Measurements from ENCODE around the gene AVPR2. TPM values are rescaled to one million over a fixed set of nuclear protein-coding genes. Genes with fewer than 3 reads are reported as not detected.

The AVPR2 gene
- total and polyA plus RNA-seq, 10 of the 15 experiments (the other 5 are each of a cell fraction or from before 2014, with no cell fraction given) = 0.12 to 0.37 TPM; not detected in 8

GRCh38 chrX:153926858-153927671, 22.6 kb downstream of the AVPR2 start (continued):
- TF ChIP-seq PBX3 (IDR thresholded peaks at IDR 0.05; ENCODE audit: insufficient replicate concordance, low read depth, low read length) = peak; percentile 64
- no peak for TF ChIP-seq USF2 (IDR thresholded peaks at IDR 0.05; ENCODE audit: borderline replicate concordance, low read depth, low read length)
- TF ChIP-seq ATF7 (IDR thresholded peaks at IDR 0.05; ENCODE audit: low read depth) = peak; percentile 67
- peak; percentile 92 for TF ChIP-seq PKNOX1 (IDR thresholded peaks at IDR 0.05)
- TF ChIP-seq ELK1 (IDR thresholded peaks at IDR 0.05; ENCODE audit: low read depth, low read length) = 0 out of 2 replicates have a peak, but pooled peaks have one; percentile 29
- peak; percentile 24; the same call in 1 of the 2 replicates for TF ChIP-seq SMAD5 (IDR thresholded peaks at IDR 0.05; ENCODE audit: low read depth)
- 0 out of 2 replicates have a peak, but pooled peaks have one; percentile 35 for TF ChIP-seq NFYB (IDR thresholded peaks at IDR 0.05; ENCODE audit: insufficient read depth, low read depth, low read length)
- TF ChIP-seq RELA (IDR thresholded peaks at IDR 0.05; ENCODE audit: borderline replicate concordance, partially characterized antibody) = peak; percentile 34
- no peak for TF ChIP-seq CUX1 (IDR thresholded peaks at IDR 0.05; ENCODE audit: insufficient replicate concordance, low read depth, low read length)
- peak; percentile 85 for TF ChIP-seq RUNX3 (IDR thresholded peaks at IDR 0.05; ENCODE audit: low read length)
- peak; percentile 60; the same call in 1 of the 2 replicates for TF ChIP-seq MTA3 (IDR thresholded peaks at IDR 0.05; ENCODE audit: borderline replicate concordance, low read length)
